ENCODE data around the gene CADPS.

- TF ChIP-seq CTCF (IDR thresholded peaks at IDR 0.05) (no peak), POLR2A (IDR thresholded peaks at IDR 0.05) (no peak)
Observed at GRCh38 chr3:62923066-62923465, 47.9 kb upstream of the CADPS start.
